ENCODE measurements around the gene MMP15. TPM values are rescaled to one million over a fixed set of nuclear protein-coding genes. Genes with fewer than 3 reads are reported as not detected.
A peak's percentile ranks its signal among the peaks of the same experiment; 100 is the strongest.

Gene MMP15
- total and polyA plus RNA-seq, 2 of the 4 experiments (the other 2 are of a cell fraction), result 0.18 to 0.56 TPM

GRCh38 chr16:58000706-58001676, 24.6 kb upstream of the MMP15 start, which contains the start of gene USB1:
USB1 (plus strand) TSS chr16:58001407; CDS start chr16:58001484, 77 bp downstream.
- peak within 1 kb of the TSS; percentile 64 for H3K9ac ChIP-seq (ENCODE audit: low read depth, low read length)
- no TSS peak for BruUV-seq (replicated peaks)
- H3K36me3 ChIP-seq (ENCODE audit: control insufficient read depth, insufficient read depth, low read length), result peaks cover 31% of the 10 kb centered on the region; the same call in 1 of the 2 replicates
- CTCF ChIA-PET, result interaction anchor here (0.6 to 1.4 kb wide), 4 partner anchors 94 to 420 kb away, joined by 3 to 6 read pairs (median 3); no protein-coding TSS in a partner anchor
- dilution Hi-C loops (cut with HindIII; ENCODE audit: low sequenced_read_pairs, unreplicated experiment), result no loop called here
- peak within 1 kb of the TSS; percentile 72; the same call in 1 of the 2 replicates for H4K91ac ChIP-seq (ENCODE audit: insufficient read depth, low read depth, low read length)
- peak within 1 kb of the TSS; percentile 85 for H3K4ac ChIP-seq (ENCODE audit: low read depth, low read length)
- peak within 1 kb of the TSS; percentile 97 for H2AK9ac ChIP-seq (replicated peaks; ENCODE audit: low read depth, low read length, poor library complexity)
- H4K8ac ChIP-seq (ENCODE audit: low read depth in 2 of 2, low read length in 2 of 2), result peak within 1 kb of the TSS; percentile 50 to 84; a peak in 3 of 4 replicates
- DNase-seq (peak; percentile 73), ATAC-seq (ENCODE audit: low read depth) (peak; percentile 90)
- no peak within 1 kb of the TSS for H2BK15ac ChIP-seq (ENCODE audit: low read depth, low read length)
- peaks cover 18 to 51% of the 10 kb centered on the region in 2 experiments for H3K79me1 ChIP-seq (ENCODE audit: low read depth in 1 of 2, low read length in 2 of 2)
- peak within 1 kb of the TSS; percentile 100 for H2AFZ ChIP-seq (replicated peaks; ENCODE audit: low read length, poor library complexity)
- H3K27ac ChIP-seq (ENCODE audit: insufficient read depth, low read length), result peak within 1 kb of the TSS; percentile 49
- H3K4me1 ChIP-seq (ENCODE audit: control insufficient read depth, insufficient read depth, low read length), result peaks cover 12% of the 10 kb centered on the region
- no peak within 1 kb of the TSS for H2BK20ac ChIP-seq (ENCODE audit: low read depth, low read length)
- peaks cover 10% of the 10 kb centered on the region; the same call in 1 of the 2 replicates for H4K20me1 ChIP-seq (ENCODE audit: insufficient read depth, low read length)
- peaks cover 11% of the 10 kb centered on the region; the same call in 1 of the 2 replicates for H3K9me1 ChIP-seq (ENCODE audit: insufficient read depth, low read length)
- H4K5ac ChIP-seq (ENCODE audit: low read depth, low read length), result peak within 1 kb of the TSS; percentile 23; the same call in 1 of the 2 replicates
- peak within 1 kb of the TSS; percentile 70 for H3K4me3 ChIP-seq (ENCODE audit: insufficient read depth, low read depth, low read length)
- POLR2A ChIA-PET (ENCODE audit: unreplicated experiment), result no interaction called here
- no peak within 1 kb of the TSS for H3K56ac ChIP-seq (ENCODE audit: extremely low read depth, insufficient read depth, low read length)
- peak within 1 kb of the TSS; percentile 91 for H3K4me2 ChIP-seq (ENCODE audit: low read depth, low read length)
- H3K27me3 ChIP-seq (ENCODE audit: control insufficient read depth, insufficient read depth, low read length), result no peaks in the 10 kb centered on the region
- H3K23ac ChIP-seq (ENCODE audit: low read depth, low read length), result peak within 1 kb of the TSS; percentile 18; the same call in 1 of the 2 replicates
- intact Hi-C loops (cut with micrococcal nuclease), result loop anchor here (1.0 to 10.0 kb wide), 6 partner anchors 102 to 424 kb away; no protein-coding TSS in a partner anchor
- in situ Hi-C loops (cut with MboI; ENCODE audit: low sequenced_read_pairs), result loop anchor here (5.0 to 10.0 kb wide), 3 partner anchors 104 to 436 kb away; no protein-coding TSS in a partner anchor
- no peak within 1 kb of the TSS for H3K18ac ChIP-seq (ENCODE audit: low read depth, low read length)
- H2AK5ac ChIP-seq (ENCODE audit: low read depth, low read length), result peak within 1 kb of the TSS; percentile 47; the same call in 1 of the 2 replicates
- WGBS, 2 experiments (ENCODE audit: extremely low coverage in 2 of 2, insufficient read length in 1 of 2), result 0% methylated on average over 6 of the region's 81 CpGs; no CpG with 5 or more reads in 1 of the 2 experiments
- peak within 1 kb of the TSS; percentile 74; the same call in 1 of the 2 replicates for H2BK120ac ChIP-seq (ENCODE audit: low read depth, low read length)
- peak within 1 kb of the TSS; percentile 87 for H3K14ac ChIP-seq (replicated peaks; ENCODE audit: low read depth, low read length)
- H2BK5ac ChIP-seq (ENCODE audit: low read depth, low read length, poor library complexity, severe bottlenecking), result peak within 1 kb of the TSS; percentile 46
- no peaks in the 10 kb centered on the region for H3K9me3 ChIP-seq (ENCODE audit: control insufficient read depth, insufficient read depth, low read length)
- no peak for TF ChIP-seq NFE2L2 (IDR thresholded peaks at IDR 0.05; ENCODE audit: low read depth, low read length)
- no peak for TF ChIP-seq MAFK (IDR thresholded peaks at IDR 0.05; ENCODE audit: low read depth, low read length)
- TF ChIP-seq CTCF (conservative IDR thresholded peaks at IDR 0.05; ENCODE audit: low read depth, low read length), result peak; percentile 75
- TF ChIP-seq USF2 (IDR thresholded peaks at IDR 0.05; ENCODE audit: low read depth, low read length), result no peak; the same call in 1 of the 2 replicates
- no peak for TF ChIP-seq FOS (IDR thresholded peaks at IDR 0.05; ENCODE audit: low read depth, low read length)
- peak; percentile 57 for TF ChIP-seq POLR2A (IDR thresholded peaks at IDR 0.05; ENCODE audit: low read depth, low read length)
- no peak for TF ChIP-seq RCOR1 (IDR thresholded peaks at IDR 0.05; ENCODE audit: insufficient replicate concordance, low read length)
- no peak for TF ChIP-seq CHD1 (IDR thresholded peaks at IDR 0.05; ENCODE audit: low read depth, low read length)
- no peak for TF ChIP-seq RFX5 (IDR thresholded peaks at IDR 0.05; ENCODE audit: low read depth, low read length)
- TF ChIP-seq ELK1 (IDR thresholded peaks at IDR 0.05; ENCODE audit: borderline replicate concordance, low read depth, low read length), result no peak
- TF ChIP-seq BHLHE40 (IDR thresholded peaks at IDR 0.05; ENCODE audit: low read depth, low read length), result 0 out of 2 replicates have a peak, but pooled peaks have one; percentile 7
- TF ChIP-seq CEBPB (IDR thresholded peaks at IDR 0.05; ENCODE audit: low read depth, low read length), result no peak

Data from IMR-90 (cell line).